GM08714 (cell line): ENCODE data around the gene TBC1D14.

Experiments
- H3K4me3 ChIP-seq: fragments of 200-500 bp; sonication (Bioruptor generic); 2 replicates; pipeline ENCODE4 v1.5.1; 2014; ENCODE audit warnings: mild to moderate bottlenecking, low read length, inconsistent platforms
- ZNF274 ChIP-seq: IDR thresholded peaks from 2 replicates; pipeline ENCODE4 v1.6.1; 2012; ENCODE audit warnings: mild to moderate bottlenecking, low read depth, low read length

The TBC1D14 gene

DNA sequence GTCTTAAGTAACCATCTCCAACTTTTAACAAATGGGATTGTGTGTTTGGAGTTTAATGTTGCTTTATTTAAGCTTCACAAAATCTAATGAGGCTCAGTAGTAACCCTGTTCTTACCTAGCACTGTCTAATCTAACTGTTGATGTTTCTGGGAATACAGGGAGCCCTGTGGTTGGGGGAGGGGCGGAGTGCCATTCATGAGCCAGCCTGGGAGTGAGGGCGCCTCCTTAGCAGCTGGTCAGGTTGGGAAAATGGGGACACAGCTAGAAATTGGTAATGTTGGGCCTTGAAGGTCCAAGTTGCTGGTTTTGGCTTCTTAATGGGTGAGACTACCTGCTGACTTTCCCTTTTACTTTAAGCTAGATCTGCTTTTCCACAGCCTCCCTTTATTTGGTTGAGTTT lies 110.7 kb downstream of the TBC1D14 start:
- no peak for TF ChIP-seq ZNF274
- no peak overlapping the region for H3K4me3 ChIP-seq

DNA sequence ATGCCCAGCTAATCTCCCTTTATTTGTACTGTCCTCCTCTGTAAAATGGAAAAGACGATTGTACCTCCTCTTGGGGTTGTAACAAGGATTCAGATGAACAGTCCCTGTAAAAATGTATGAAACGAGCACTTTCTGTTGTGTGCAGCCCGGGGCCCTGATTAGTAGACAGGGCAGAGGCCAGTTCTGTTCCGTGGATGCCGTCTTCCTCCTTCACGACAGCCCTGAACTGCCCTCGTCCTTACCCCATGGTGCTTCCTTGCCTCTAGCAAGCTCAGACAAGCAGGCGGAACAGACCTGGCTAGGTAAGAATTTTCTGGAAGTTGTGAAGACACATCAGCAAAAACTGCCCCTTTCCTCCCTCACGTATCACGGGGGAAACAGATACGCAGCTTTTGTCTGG lies 111.2 kb downstream of the TBC1D14 start:
- H3K4me3 ChIP-seq, result no peak overlapping the region
- TF ChIP-seq ZNF274, result no peak

DNA sequence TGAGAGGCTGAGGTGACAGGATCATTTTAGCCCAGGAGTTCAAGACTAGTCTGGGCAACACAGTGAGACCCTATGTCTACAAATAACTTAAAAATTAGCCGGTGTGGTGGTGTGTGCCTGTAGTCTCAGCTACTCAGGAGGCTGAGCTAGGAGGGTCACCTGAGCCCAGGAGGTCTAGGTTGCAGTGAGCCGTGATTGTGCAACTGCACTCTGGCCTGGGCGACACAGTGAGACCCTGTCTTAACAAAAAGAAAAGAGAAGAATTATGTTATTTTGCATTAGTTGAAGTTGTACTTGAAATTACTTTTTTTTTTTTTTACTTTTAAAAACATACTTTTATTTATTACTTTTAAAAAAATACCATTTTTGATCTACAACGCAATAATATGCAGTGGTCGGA lies 111.7 kb downstream of the TBC1D14 start:
- H3K4me3 ChIP-seq, result no peak overlapping the region
- TF ChIP-seq ZNF274, result no peak

DNA sequence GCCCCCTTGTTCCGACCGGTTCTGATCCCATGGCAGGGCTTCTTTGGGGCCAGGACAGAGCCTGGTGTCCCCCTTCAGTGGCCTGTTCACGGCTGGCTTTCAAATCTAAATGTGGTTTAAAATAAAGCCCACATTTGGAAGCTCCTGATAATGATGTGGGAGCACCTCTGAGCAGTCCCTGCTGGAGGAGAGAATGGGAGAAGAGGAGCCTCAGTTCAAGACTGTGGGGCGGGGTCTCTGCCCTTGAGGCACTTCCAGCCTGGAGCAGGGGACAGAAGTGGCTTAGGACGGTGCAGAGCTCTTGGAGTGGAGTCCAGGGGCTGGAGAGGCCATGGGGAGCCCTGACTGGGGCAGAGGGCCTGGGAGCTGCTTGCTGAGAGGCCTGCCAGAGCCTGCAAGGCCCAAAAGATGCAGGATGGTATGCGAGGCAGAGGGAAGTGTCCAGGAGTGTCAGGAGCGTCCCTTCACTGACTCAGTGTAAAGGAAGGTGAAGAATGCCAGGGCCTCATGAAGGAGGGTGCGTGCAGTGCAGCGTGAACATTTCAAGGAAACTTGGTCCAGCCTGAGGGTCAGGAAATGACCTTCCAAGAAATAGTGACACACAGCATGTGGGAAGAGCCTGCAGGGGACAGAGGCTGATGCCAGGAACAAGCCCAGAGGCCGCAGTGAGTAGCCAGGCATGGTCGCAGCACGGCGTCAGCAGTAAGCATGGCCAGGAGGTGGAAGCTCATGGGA lies 112.5 kb downstream of the TBC1D14 start:
- TF ChIP-seq ZNF274, result no peak

DNA sequence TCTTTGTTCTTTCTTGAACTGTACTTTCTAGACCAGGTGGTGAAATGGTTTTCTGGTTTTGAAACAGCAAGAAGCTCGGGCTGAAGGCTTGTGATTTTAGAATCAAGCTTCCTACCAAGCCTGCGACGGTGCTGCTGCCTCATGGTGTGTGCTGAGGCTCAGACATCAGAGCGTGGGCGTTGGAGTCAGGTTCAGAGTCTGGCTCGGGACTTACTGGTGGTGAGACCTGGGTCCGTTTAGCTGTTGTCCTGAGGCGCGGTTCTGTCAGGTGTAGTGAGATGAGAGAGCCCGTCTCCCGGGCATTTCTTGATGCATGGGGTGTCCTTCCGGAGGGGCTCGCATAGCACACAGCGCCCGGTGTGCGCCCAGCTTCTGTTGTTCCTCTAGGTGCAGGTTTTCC lies 113.9 kb downstream of the TBC1D14 start:
- no peak overlapping the region for H3K4me3 ChIP-seq
- no peak for TF ChIP-seq ZNF274

More for the DNA sequence above, 112.5 kb downstream of the TBC1D14 start:
- H3K4me3 ChIP-seq, result no peak overlapping the region

DNA sequence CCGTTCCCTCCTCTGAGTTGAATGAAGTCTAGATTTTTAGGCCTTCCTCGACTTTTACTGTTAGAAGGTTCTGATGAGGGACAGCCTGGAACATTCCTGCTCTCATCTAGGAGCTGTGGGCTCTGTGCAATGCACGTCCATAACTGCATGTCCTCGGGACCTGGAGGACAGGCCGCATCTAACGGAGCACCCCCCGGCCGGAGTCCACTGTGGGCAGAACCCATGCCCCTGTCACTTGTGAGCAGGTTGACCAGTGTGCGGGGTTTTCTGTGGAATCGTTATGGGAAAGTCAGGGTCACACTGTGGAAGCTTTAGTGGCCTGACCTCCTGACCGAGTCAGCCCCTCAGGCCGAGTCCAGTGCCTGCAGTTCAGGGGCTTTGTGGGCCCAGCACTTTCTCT lies 114.3 kb downstream of the TBC1D14 start:
- no peak overlapping the region for H3K4me3 ChIP-seq
- no peak for TF ChIP-seq ZNF274

DNA sequence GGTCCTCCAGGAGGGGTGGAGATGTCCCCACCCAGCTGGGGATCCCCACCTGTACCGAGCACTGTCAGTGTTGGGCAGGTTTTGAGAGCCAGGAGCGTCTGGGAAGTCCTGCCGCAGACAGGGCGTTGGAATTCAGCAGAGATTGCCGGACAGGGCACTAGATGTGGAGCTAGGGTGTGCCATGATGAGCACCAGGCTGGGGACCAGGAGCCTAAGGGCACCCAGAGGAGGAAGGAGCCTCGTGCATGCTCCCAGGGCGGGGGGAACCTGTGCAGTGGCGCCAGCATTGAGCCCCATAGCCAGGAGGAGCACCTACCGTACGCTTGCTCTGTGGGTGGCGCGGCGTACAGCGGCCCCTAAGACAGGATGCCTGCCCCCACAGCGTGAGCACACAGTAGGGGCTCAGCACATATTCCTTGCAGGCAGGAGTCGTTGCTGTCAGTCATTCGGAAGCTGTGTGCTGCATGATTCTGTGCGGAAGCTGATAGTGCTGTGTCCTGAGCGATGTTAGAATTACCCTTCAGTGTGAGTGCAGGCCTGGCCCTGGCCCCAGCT lies 114.8 kb downstream of the TBC1D14 start:
- no peak for TF ChIP-seq ZNF274
- H3K4me3 ChIP-seq, result no peak overlapping the region

DNA sequence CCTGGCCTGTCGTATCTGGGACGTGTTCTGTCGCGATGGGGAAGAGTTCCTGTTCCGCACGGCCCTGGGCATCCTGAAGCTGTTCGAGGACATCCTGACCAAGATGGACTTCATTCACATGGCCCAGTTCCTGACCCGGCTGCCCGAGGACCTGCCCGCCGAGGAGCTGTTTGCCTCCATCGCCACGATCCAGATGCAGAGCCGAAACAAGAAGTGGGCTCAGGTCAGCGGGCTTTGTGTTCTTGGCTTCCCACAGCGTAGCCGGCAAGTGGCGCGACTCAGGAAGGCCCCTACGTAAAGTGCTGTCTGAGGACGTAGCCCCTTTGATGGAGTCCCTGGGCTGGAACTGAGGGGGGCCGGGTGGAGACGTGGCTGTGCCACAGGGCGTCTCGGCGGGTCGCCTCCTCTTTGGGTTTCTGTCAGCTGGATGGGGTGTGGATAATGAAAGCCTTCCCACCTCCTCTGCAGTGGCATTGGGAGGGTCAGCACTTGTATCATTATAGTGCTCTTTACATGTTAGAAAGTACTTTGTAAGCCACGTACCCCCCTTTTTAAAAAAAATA lies 115.5 kb downstream of the TBC1D14 start:
- no peak for TF ChIP-seq ZNF274
- H3K4me3 ChIP-seq, result no peak overlapping the region

DNA sequence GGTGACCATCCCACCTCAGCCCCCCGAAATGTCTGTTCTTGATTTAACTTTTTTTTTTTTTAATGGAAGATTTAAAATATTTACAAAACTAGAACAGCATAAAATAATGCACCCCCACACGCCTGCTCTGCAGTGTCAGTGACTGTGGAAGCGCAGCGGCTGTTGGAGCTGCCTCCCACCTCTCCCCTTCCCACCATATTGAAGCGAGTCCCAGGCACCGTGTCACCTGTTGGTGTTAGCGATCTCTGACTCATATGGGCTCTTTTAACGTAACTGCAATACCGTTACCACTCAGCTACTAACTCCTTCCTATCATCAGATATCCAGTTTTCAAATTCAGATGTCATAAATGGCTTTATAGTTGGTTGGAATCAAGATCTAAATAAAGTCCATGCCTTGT lies 116.5 kb downstream of the TBC1D14 start:
- H3K4me3 ChIP-seq, result no peak overlapping the region
- no peak for TF ChIP-seq ZNF274

DNA sequence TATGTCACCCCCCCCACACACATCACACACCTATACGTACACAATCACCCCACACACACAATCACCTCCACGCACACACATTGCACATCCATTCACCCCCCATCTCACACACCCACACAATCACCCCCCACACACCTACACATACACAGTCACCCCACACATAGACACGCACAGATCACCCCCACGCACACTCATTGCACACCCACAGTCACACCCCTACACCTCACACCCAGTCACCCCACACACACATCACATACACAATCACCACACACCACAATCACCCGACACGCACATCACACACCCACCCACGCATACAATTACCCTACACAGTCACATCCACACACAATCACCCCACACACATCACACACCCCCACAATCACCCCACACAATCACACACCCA lies 117.7 kb downstream of the TBC1D14 start:
- H3K4me3 ChIP-seq, result no peak overlapping the region
- TF ChIP-seq ZNF274, result no peak

DNA sequence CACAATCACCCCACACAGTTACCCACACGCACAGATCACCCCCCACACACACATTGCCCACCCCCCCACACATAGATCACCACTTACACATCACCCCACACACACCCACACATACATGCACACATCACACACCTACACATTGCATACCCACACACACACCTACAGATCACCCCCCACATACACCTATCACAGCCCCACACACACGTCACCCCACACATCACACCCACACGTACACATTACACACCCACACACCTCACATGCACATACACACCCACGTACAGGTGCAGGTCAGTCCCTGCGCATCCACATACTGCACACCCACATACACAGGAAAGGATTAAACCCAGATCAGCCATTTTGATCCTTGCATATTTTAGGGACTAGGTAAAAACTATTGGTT lies 118.3 kb downstream of the TBC1D14 start:
- H3K4me3 ChIP-seq, result no peak overlapping the region
- no peak for TF ChIP-seq ZNF274

DNA sequence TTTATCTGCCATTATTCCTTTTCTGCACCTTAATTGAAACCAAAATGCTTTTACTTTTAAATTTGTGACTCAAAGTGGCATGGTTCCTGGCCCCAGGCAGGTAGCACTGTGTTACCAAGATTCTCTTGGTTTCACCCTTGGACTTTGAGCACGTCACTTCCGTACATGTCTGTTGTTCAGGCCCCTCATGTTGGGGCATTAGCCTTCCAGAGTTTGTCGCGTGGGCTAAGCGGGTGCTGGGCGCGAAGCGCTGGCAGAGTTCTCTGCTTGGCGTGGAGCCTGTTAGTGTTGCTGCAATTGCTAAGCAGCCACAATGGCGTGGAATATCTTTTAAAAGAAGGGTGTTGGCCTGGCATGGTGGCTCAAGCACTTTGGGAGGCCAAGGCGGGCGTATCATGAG lies 119.6 kb downstream of the TBC1D14 start:
- no peak for TF ChIP-seq ZNF274
- no peak overlapping the region for H3K4me3 ChIP-seq

DNA sequence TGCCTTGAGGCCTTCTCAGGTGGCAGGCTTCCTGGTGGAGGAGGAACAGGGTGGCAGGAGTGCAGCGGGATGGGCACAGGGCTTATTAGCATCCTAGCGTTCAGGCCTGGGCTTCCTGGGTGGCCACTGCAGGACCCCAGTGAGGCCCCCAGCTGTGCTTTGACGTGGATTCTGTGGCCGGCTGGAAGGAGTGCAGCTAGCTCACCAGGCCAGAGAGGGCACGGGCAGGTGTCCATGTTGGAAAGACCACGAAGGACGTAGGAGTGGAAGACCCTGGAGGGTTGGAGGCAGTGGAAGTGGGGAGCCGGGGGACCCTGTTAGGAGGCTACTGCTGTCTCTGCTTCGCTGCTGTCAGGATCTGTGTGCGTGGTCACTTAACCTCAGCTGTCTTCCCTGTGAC lies 120.3 kb downstream of the TBC1D14 start:
- no peak overlapping the region for H3K4me3 ChIP-seq
- no peak for TF ChIP-seq ZNF274

DNA sequence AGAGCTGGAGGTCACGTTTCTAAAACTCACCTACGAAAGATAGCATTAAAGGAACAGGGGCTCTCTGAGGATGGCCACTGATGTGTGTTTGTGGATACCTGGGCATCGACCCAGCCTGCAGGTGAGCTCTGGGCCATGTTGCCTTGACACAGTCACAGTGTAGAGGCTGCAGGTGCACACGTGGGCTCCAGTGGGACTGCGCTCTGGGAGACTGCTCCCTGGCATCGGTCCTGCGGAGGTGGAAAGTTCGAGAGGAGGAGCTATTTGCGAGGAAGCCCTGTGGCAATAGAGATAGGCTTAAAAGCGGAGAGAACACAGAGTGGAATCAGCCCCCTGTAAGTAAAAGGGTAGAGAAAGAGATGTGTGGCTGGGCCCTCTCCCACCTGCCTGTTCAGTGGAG lies 121.2 kb downstream of the TBC1D14 start:
- no peak for TF ChIP-seq ZNF274

More for the DNA sequence above, 121.2 kb downstream of the TBC1D14 start:
- no peak overlapping the region for H3K4me3 ChIP-seq
